ENCODE results near the gene BTBD16.

DNA sequence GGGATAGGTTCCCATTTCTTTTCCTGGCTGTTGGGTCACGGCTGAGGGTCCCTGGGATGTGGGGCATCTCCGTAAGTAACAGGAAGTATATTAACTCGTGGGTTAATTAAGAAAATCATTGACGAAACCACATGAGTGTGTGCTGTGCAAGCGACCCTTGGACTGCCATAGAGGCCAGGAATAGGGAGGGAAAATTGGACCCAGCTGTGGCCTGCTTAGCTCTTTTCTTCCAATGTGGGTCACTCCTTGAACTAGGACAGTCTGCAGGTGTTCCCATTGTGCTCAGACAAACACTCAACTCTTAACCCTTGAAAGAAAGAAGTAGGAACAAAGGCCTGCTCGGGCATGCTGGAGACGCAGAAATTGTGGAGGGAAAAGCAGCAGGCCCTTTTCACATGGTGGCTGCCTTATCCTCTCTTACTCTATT lies 77.9 kb downstream of the BTBD16 start:
- TF ChIP-seq POLR2A (IDR thresholded peaks at IDR 0.05) = no peak
- TF ChIP-seq, protein P1, sequence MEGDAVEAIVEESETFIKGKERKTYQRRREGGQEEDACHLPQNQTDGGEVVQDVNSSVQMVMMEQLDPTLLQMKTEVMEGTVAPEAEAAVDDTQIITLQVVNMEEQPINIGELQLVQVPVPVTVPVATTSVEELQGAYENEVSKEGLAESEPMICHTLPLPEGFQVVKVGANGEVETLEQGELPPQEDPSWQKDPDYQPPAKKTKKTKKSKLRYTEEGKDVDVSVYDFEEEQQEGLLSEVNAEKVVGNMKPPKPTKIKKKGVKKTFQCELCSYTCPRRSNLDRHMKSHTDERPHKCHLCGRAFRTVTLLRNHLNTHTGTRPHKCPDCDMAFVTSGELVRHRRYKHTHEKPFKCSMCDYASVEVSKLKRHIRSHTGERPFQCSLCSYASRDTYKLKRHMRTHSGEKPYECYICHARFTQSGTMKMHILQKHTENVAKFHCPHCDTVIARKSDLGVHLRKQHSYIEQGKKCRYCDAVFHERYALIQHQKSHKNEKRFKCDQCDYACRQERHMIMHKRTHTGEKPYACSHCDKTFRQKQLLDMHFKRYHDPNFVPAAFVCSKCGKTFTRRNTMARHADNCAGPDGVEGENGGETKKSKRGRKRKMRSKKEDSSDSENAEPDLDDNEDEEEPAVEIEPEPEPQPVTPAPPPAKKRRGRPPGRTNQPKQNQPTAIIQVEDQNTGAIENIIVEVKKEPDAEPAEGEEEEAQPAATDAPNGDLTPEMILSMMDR (IDR thresholded peaks at IDR 0.05) = no peak

Measured in body of pancreas (tissue), 4 donors.